HL-60/S4 (cell line): ENCODE data around the gene RXRA.

Experiments used
- in situ Hi-C: fragments of 300-500 bp; cut with MboI; formaldehyde crosslinking; loops from 2 replicates; pipeline ENCODE4 v1.14.3; 2022; ENCODE audit warnings: low sequenced_read_pairs

The RXRA gene

GRCh38 chr9:134335486-134336220 is 9.4 kb downstream of the RXRA start:
- in situ Hi-C loops = no loop called here

GRCh38 chr9:134336228-134336627 is 10.0 kb downstream of the RXRA start:
- in situ Hi-C loops = no loop called here

GRCh38 chr9:134336924-134337323 is 10.7 kb downstream of the RXRA start:
- in situ Hi-C loops = no loop called here

GRCh38 chr9:134337469-134337868 is 11.2 kb downstream of the RXRA start:
- in situ Hi-C loops = no loop called here

- in situ Hi-C loops = no loop called here
These were observed 12.3 kb downstream of the RXRA start for GRCh38 chr9:134338394-134339182.

GRCh38 chr9:134339183-134339806 is 13.0 kb downstream of the RXRA start:
- in situ Hi-C loops = no loop called here

- in situ Hi-C loops = no loop called here
These were observed 14.4 kb downstream of the RXRA start for GRCh38 chr9:134340475-134341160.

- in situ Hi-C loops = no loop called here
These were observed 15.1 kb downstream of the RXRA start for GRCh38 chr9:134341306-134341705.

GRCh38 chr9:134341929-134342745 is 15.9 kb downstream of the RXRA start:
- in situ Hi-C loops = no loop called here

GRCh38 chr9:134342746-134343115 is 16.5 kb downstream of the RXRA start:
- in situ Hi-C loops = no loop called here

GRCh38 chr9:134343637-134344036 is 17.4 kb downstream of the RXRA start:
- in situ Hi-C loops = no loop called here

GRCh38 chr9:134344068-134344799 is 18.0 kb downstream of the RXRA start:
- in situ Hi-C loops = no loop called here

- in situ Hi-C loops = no loop called here
These were observed 18.6 kb downstream of the RXRA start for GRCh38 chr9:134344800-134345310.

- in situ Hi-C loops = no loop called here
These were observed 19.5 kb downstream of the RXRA start for GRCh38 chr9:134345737-134346136.

- in situ Hi-C loops = no loop called here
These were observed 19.9 kb downstream of the RXRA start for GRCh38 chr9:134346151-134346550.

- in situ Hi-C loops = no loop called here
These were observed 20.8 kb downstream of the RXRA start for GRCh38 chr9:134346840-134347583.

- in situ Hi-C loops = no loop called here
These were observed 21.7 kb downstream of the RXRA start for GRCh38 chr9:134347996-134348395.

- in situ Hi-C loops = no loop called here
These were observed 22.3 kb downstream of the RXRA start for GRCh38 chr9:134348404-134349155.
